ENCODE data around the gene EMX2.
"Not testable (repeated sequence)": the region's sequence is repeated elsewhere in the genome, so short reads cannot be mapped to it uniquely, and the experiment has no call there.

The EMX2 gene

DNA sequence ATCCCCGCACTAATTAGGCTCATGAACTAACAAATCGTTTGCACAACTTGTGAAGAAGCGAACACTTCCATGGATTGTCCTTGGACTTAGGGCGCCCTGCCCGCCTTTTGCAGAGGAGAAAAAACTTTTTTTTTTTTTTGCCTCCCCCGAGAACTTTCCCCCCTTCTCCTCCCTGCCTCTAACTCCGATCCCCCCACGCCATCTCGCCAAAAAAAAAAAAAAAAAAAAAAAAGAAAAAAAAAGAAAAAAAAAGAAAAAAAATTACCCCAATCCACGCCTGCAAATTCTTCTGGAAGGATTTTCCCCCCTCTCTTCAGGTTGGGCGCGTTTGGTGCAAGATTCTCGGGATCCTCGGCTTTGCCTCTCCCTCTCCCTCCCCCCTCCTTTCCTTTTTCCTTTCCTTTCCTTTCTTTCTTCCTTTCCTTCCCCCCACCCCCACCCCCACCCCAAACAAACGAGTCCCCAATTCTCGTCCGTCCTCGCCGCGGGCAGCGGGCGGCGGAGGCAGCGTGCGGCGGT lies at the start of gene EMX2:
EMX2 (plus strand) TSS at position 41 of the 519 bp plus-strand sequence. CDS start 522 bp downstream, outside the sequence.
- DNase-seq, result no peak

DNA sequence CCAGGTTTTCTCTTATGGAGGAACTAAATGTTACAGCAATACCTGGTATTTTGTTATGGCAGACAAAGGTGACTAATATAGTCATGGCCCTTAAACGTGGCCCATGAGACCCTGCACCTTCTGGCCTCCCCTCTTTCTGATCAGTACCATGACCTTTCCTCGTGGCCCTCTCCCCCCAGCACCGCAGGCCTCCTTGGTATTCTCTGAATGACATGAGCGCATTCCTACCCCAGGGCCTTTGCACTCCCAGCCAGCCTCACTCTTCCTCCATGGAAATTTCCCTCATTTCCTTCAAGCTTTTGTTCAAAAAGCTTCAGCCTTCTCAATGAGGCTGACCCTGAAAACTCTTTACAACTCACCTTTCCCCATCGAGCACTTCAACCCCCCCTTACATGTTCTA lies 46.5 kb upstream of the EMX2 start:
- no peak for DNase-seq

DNA sequence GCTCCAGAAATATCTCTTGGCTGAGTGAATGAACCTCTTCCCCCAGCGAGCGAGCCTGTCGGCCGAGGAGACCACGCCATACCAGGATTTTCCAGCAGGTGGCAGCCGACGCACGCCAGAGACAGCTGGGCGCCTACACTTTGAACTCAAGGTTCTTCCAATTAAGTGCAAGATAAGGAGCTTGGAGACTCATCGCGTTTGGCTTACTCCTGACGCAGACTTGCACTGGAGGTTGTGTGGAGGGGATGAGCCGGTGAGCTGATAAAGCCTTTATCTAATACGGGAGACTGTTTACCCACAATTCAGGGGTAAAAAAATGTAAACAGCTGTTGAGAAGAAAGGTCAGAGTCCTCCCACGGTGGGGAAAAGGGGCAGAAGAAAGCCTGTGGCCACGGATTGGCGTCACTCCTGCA lies 45.9 kb upstream of the EMX2 start:
- peak; percentile 1 for DNase-seq

DNA sequence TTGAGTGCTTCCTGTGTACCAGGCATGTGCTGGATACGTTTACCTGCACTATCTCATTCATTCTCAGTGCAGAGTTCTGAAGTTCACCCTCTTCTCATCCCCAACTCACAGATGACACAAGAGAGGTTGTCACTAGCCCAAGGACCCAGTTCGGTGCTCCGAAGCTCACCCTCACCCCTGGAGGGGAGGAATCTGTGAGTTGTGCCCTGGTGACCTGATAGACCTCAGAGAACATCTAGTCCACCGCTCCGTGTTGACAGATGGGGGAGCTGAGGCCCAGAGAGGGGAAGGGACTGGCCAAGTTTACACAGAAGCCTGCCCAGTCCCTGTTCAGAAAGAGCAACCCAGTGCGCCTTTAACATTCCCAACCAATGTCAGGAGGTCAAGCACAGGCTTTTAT lies 44.8 kb upstream of the EMX2 start:
- no peak for DNase-seq

DNA sequence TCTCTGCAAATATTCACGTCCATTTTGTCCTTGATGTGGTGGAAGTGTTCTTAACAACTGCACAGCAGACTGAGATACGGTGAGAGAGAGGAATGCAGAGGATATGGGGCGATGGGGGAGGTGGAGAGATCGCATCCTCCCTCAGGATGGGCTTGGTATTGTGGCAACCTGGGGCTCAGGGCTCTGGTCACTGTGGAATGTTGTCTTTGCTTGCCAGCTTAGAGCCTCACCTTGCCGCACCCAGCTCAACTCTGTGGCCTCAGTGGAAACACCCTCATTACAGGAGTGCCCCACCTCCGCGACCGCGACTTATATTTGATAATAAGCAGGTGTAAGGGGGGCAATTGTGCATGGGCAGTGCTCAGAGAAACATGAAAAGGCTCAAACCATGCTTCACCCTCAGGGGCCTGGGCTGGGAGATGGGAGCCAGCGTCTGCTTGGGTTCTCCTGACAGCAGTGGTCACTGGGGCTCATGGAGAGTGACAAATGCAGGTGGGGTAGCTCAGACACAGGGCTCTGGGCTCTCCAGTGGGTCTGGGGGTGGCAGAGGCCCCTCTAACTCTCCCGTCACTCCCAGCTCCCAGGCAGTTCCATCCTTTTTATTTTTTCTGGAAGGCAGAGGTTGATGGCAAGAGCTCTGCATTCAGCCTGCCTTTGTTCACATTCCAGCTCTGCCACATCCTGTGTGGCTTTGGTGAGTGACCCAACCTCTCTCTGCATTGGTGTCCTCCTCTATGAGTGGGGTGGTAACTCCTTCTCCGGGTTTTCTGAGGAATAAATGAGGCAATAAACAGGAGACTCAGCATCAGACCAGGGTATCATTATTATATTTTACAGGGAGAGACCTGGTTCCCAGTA lies 43.1 kb upstream of the EMX2 start:
- no peak for DNase-seq

DNA sequence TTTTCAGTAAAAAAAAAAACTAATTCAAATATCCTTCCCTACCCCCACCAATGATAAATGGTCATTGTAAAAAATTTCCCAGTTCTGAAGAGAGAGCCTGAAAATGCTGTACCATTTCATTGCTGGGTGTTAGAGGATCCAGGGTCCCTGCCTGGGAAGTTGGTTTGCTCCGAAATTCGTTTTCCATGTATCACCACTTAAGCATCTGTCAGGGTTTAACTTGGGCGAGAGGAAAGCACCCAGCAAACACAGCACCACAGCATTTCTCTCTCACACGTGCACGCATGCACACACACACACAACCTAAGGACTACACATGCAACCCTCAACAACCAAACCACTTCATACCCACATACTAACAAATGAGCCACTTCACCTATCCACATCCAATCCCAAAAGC lies 42.1 kb upstream of the EMX2 start:
- DNase-seq, result no peak

DNA sequence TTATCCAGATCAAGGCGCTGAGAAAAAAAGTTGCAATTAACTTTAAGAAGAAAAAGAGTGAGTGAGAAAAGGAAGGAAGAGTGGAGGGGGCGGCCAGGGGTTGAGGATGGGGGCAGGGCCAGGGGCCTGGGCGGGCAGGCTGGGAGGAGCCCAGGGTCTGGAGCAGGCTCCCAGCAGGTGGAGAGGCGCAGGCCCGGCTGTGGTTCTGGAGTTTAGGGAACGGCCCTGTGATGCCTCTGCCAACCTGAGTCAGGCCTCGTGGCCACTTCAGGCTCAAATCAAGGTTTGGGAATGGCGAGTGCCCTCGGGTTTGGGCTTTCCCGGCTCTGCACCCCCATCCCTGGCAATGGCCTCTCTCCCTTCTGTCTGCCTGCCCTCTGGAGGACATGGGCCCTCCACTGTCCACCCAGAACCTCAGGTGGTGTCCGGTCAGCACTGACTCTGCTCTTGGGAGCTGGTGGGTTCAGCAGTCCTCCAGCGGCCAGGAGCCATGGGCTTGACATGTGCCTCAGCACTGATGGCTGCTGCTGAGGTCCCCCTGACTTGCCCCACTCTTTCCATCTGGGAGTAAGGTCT lies 41.0 kb upstream of the EMX2 start:
- DNase-seq, result no peak

DNA sequence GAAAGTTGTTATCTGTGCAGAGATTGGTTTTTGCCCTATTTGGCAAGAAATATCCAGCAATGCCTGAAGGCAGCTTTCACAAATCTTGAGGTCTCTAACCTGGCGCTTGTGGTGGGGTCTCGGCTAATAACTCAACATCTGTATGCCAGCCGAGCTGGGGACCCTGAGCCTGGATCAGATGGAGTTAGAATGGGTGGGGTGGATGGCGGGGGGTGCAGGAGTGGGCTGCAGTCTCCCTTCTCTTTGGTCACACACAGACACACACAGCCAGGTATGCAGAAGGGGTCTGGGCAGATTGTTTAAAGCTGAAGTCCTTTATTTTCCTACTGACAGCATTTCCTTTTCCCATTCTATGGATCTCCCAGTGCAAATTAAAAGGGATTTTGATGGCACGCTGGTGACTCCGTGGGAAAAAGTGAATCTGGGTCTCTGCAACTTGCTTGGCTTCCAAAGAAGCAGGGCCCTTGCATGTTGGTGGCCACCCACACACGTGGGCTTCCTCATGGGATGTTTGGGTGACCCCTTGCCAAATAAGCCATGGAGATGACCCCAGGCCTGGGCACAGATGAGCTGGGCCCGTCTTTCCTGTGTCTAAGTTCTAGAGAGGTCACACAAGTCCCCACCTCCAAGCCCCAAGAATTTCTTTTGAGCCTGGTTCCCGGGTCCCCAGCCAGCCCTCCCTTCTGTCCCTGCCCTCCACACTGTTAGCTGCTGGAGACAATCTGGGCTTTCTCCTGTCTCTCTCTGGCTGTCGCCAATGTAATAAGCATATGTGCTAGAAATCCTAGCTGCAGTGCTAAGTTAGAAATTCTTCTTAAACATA lies 39.9 kb upstream of the EMX2 start:
- DNase-seq, result no peak

DNA sequence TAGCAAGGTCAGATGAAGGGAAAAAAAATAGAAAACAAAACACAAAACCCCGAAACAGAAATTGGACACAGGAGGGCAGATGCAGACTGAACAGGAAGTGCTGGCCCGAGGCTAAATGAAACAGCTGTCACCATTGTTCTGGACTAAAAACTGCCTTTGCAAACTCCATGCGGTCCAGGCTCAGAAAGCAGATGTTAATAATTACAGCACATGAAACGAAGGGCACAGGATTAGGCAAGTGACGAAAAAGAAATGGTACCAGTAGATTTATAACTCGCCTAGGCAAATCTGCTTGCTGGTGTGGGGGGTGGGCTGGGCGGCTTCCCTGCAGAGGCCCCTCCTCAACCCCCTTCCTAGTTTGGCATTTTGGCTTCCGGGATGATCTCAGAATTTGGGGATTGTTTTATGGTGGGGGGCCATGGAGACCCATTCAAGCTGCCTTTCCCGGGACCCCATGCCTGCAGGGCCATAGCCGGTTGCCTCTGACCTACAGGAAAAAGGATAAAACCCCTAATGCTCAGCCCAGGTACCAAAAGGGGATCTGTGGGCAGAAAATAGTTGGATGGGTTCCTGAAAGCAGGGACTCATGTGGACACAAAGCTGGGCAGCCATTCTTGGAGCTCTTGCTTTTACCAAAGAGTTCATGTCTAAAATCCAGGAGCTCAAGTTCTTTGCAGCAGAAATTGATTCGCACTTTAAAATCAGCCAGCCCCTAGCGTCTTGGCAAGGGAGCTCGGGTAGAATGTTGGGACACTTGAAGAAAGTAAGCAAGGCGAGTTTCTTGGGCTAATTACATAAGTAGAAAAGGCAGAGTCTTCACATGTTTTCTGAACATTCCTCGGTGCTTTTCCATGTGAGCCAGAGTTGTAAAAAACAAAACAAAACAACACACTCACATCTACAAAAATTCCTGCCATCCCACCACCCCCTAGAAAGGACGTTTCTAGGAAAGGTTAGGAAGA lies 39.0 kb upstream of the EMX2 start:
- DNase-seq, result no peak

DNA sequence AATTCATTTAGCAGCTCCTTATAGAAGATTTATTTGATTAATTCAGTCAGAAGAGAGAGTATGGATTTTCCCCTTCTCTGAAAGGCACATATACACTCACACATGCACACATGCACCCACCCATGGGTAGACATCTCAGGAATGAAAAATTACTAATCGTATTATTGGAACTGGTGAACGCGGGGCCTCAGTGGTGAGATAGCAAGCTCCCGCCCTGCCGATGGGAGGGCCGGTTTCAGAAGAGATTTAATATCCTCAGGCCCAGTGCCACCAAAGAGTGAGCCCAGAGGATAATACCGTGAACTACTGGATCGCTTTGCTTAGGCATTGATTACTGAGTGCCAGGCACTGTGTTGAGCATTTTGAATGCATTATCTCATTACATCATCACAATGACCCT lies 38.0 kb upstream of the EMX2 start:
- no peak for DNase-seq

DNA sequence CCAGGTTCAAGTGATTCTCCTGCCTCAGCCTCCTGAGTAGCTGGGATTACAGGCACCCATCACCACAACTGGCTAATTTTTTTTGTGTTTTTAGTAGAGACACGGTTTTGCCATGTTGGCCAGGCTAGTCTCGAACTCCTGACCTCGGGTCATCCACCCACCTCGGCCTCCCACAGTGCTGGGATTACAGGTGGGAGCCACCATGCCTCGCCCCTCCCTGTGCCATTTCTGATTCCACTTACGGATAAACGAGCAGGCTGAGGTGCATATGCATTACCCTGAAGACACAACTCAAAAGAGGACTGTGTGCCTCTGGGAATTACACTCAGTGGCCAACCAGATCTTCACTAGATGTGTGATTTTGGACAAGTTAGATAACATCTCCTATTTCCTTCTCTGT lies 35.5 kb upstream of the EMX2 start:
- DNase-seq, result not testable (repeated sequence)

DNA sequence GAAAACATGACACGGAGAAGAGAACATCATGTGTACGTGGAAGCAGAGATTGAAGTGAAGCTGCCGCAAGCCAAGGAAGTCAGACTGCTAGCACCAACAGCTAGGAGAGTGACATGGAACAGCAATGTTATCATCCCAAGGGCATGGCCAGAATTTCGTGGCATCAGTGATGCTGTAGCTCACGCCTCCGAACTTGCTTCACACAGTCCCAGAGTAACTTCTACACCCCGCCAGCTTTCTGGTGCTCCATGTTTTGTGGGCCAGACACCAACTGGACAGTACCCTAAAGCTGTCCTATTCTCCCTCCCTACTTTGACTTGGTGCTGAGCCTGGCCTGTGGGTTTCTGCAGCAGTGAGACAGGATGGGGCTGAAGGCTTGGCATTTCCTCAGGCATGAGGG lies 33.0 kb upstream of the EMX2 start:
- no peak for DNase-seq

DNA sequence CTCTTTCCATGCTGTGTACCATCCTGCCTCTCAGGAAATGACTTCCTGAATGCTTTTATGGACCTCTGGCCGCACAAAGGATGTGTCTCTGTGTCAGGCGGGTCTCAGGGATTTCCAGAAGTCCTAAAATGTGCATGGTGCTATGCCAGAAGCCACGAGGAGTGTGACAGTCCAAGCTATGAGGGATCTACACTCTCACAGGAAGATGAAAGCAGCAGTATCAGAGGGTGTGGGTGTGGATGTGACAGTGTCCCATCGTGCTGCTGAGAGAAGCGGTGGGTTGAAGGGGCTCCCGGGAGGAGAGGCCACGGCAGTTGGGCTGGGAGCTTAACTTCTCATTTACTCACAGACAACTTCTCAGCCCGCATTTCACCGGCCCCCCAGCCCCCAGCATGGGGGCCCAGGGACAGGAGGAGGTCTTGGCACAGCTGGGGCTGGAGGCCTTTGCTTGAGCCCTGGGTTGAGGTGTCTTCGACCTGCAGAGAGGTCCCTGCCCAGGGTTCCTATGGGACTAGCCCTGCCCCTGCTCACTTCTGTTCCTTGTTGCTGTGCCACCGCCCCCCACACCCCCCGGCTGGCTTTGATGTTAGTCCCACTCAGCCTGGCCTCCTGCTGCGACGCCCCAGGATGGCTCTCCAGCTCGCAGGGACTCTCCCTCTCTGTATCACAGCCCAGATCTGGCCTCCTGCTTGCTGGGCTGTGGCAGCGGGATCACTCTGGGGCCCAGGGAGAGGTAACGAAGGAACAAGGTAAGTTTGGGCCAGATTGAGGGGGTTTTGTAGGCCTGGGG lies 30.8 kb upstream of the EMX2 start:
- no peak for DNase-seq

DNA sequence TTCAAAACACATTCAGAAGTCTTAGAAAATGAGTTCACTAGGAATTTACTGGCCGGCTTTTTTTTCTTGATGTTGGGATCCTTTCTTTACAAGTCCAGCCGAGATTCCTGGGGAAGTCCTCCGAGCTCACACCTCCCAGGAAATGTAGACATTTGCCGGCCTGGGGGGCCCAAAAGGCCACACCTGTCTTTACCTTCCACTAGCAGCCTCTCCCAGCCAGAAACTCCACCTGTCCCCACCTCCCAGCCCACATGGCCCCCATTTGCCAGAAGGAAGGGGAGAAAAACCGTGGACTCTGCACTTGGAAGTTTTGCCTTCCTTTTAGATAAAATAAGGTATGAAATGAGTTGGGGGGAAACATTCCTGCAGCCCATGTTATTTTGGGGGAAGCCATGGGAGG lies 27.6 kb upstream of the EMX2 start:
- no peak for DNase-seq

DNA sequence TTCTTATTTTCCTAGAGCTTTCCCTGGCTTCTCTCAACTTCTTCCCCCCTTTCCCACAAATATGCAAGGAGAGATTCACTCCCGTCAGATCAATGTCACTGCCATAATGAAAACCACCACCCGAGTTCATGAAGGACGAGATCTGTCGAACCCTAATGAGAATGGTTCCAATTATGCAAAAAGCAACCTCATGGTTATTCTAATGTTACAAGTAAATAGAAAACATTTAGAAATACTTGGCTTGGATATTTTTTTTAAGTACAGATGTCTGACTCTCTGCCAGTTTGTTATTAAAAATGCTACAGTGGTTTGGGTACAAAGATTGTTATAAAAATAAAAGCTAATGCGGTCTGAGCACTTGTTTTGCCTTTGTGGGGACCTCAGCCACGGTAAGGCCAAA lies 25.9 kb upstream of the EMX2 start:
- no peak for DNase-seq

DNA sequence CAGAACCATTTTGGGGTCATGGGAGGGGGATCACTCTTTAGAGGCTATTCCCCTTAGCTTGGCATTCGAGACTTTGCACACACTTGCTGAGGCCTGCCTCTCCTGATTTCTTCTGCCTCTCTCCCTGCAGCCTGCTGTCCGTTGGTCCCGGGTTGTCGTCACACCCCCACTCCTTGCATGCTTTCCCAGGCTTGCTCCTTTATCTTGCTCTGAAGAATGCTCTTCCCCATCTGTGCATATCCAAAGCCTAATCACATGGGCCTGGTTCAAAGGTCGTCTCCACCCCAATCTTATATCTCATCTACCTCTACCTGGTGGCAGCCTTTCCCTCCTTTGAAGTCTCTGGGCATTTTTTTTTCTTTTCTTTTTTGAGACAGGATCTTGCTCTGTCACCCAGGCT lies 24.3 kb upstream of the EMX2 start:
- DNase-seq, result no peak

DNA sequence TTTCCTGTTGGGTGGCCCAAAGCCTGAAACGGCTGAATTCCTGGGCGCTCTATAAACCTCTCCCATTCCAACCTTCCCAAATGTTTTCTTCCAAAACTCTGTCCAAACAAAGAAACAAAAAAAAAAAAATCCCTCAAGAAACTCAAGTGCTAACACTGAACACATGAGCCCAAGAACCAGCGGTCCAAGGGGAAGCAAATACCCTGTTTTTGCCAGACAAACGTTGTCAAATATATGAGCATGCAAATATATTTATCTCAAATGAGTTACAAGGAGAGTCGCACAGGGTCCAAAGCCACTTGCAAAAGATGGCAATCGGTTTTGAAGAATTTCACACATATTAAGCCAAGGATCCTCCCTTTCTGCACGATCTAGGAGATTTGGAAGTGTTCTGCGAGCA lies 23.3 kb upstream of the EMX2 start:
- DNase-seq, result no peak

DNA sequence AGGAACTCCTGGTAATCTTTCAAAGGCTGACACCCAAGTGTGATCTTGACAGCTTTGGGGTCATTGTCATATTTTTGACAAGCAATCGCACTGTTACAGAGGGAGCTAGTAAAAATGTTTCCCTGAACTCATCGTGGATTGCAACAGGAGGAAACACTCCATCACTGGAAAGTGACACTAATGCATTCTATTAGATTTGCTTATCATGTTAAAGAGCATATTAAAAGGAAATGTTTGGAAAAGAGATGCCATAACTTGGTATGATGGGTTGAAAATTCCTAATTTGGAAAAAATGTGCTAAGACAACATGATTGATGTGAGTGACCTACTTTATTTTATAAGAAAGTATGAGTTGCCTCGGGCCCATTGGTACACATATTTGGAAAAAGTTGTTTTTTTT lies 22.7 kb upstream of the EMX2 start:
- no peak for DNase-seq

DNA sequence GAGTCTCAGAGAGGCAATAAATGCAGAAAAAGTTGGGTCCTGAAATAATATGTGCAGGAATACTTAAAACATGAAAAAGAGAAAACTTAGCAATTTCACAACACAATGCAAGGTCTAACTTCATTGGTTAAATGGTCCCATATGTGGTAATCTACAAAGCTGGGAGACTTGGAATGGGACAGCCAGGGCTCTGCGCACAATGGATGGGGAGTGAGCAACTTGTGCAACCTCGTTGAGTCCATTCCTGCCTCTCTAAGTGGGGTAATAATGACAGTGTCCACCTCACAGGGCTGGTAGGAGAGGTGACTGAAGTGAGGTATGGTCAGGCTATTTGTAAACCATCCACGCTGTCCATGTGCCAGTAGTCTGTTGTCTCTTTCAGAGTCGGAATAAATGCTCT lies 11.8 kb upstream of the EMX2 start:
- DNase-seq, result no peak

DNA sequence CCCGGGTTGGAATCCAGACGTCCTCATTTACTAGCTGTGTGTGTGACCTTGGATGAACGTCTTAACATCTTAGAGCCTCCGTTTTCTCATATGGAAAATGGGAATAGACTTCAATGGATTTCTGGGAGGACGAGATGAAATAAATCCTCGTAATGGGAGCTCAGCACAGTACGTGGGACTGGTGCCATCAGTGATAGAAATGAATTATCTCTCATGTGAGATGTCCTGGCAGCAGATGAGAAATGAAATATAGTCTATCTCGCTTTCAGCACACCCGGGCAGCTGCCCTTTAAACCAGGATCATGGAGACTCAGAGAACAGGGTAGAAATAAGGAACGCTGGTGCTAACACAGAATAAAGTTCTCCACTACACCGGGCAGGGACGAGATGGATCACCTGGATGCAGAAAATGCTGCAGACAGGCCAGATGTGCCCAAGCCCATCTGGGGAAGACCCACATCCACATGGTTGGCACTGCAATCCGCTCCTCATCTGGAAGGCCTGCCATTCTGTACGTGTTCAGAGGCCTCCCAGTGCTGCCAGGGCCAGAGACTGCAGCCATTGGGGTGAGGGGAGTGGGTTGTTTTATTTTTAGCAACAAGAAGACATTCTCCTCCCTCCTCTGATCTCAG lies 11.1 kb upstream of the EMX2 start:
- no peak for DNase-seq

DNA sequence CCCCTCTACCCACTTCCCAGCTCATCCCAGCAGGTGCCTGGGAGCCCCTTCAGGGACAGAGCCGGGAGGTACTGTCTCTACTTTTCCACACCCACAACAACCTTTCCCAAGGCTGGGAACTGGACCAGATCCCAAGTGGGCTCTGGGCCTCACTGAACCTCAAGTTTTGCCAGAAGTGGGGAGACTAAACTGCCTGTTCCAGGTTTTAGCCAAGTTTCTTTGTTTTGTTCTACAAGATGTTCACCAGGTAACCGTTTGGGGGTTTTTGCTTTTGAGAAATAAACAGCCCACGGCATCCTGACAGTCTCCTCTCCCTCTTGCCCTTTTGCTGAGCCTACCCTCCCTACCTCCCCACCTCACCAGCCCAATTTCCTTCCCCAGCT lies 10.6 kb upstream of the EMX2 start:
- DNase-seq, result no peak

Measured in NCI-H774 (cell line).